Measurements from ENCODE around the gene CCDC192.

Gene CCDC192

GRCh38 chr5:127754706-127755105, 51.5 kb downstream of the CCDC192 start:
- H3K9me2 ChIP-seq (replicated peaks; ENCODE audit: control insufficient read depth, low read length): no peaks in the 10 kb centered on the region
- H3K4me3 ChIP-seq (ENCODE audit: low read length): no peak overlapping the region
- H3K36me3 ChIP-seq (ENCODE audit: control insufficient read depth, low read length): no peaks in the 10 kb centered on the region
- H3F3A ChIP-seq (ENCODE audit: control insufficient read depth, insufficient read depth): no peaks in the 10 kb centered on the region
- TF ChIP-seq CTCF (IDR thresholded peaks at IDR 0.05; ENCODE audit: low read depth, low read length, poor library complexity, severe bottlenecking) (no peak), EZH2phosphoT487 (IDR thresholded peaks at IDR 0.05; ENCODE audit: borderline replicate concordance, low read length) (no peak)
- H3K4me1 ChIP-seq (ENCODE audit: control insufficient read depth, low read length): no peaks in the 10 kb centered on the region
- no peaks in the 10 kb centered on the region for H4K20me1 ChIP-seq (ENCODE audit: control insufficient read depth, insufficient read depth, low read depth, low read length)
- no peaks in the 10 kb centered on the region for H3K79me2 ChIP-seq (ENCODE audit: control insufficient read depth, low read length)
- H3K27ac ChIP-seq (ENCODE audit: low read depth, low read length): no peak overlapping the region
- no peak overlapping the region for H3K4me2 ChIP-seq (ENCODE audit: low read length)
- no peaks in the 10 kb centered on the region for H3K9me3 ChIP-seq (ENCODE audit: control insufficient read depth, insufficient read depth, low read length)
- H3K27me3 ChIP-seq (ENCODE audit: control insufficient read depth, low read length): no peaks in the 10 kb centered on the region

- Histone ChIP-seq H3K4me2 (ENCODE audit: low read length) (no peak overlapping the region), H3F3A (ENCODE audit: control insufficient read depth, insufficient read depth) (no peaks in the 10 kb centered on the region), H3K27me3 (ENCODE audit: control insufficient read depth, low read length) (no peaks in the 10 kb centered on the region), H3K36me3 (ENCODE audit: control insufficient read depth, low read length) (no peaks in the 10 kb centered on the region), H3K79me2 (ENCODE audit: control insufficient read depth, low read length) (no peaks in the 10 kb centered on the region), H3K4me1 (ENCODE audit: control insufficient read depth, low read length) (no peaks in the 10 kb centered on the region), H4K20me1 (ENCODE audit: control insufficient read depth, insufficient read depth, low read depth, low read length) (no peaks in the 10 kb centered on the region), H3K9me3 (ENCODE audit: control insufficient read depth, insufficient read depth, low read length) (no peaks in the 10 kb centered on the region), H3K9me2 (replicated peaks; ENCODE audit: control insufficient read depth, low read length) (no peaks in the 10 kb centered on the region), H3K27ac (ENCODE audit: low read depth, low read length) (no peak overlapping the region), H3K4me3 (ENCODE audit: low read length) (no peak overlapping the region)
- no peak for TF ChIP-seq EZH2phosphoT487 (IDR thresholded peaks at IDR 0.05; ENCODE audit: borderline replicate concordance, low read length)
- peak; percentile 45 for TF ChIP-seq CTCF (IDR thresholded peaks at IDR 0.05; ENCODE audit: low read depth, low read length, poor library complexity, severe bottlenecking)
Observed at GRCh38 chr5:127757576-127757975, 54.4 kb downstream of the CCDC192 start.

- no peak overlapping the region for H3K27ac ChIP-seq (ENCODE audit: low read depth, low read length)
Observed at GRCh38 chr5:127758766-127759283, 55.6 kb downstream of the CCDC192 start.

More at GRCh38 chr5:127758766-127759283, 55.6 kb downstream of the CCDC192 start:
- Histone ChIP-seq H3K9me2 (replicated peaks; ENCODE audit: control insufficient read depth, low read length) (no peaks in the 10 kb centered on the region), H3K4me3 (ENCODE audit: low read length) (no peak overlapping the region), H3K9me3 (ENCODE audit: control insufficient read depth, insufficient read depth, low read length) (no peaks in the 10 kb centered on the region), H4K20me1 (ENCODE audit: control insufficient read depth, insufficient read depth, low read depth, low read length) (no peaks in the 10 kb centered on the region), H3F3A (ENCODE audit: control insufficient read depth, insufficient read depth) (no peaks in the 10 kb centered on the region), H3K4me2 (ENCODE audit: low read length) (no peak overlapping the region), H3K36me3 (ENCODE audit: control insufficient read depth, low read length) (no peaks in the 10 kb centered on the region), H3K4me1 (ENCODE audit: control insufficient read depth, low read length) (no peaks in the 10 kb centered on the region), H3K27me3 (ENCODE audit: control insufficient read depth, low read length) (no peaks in the 10 kb centered on the region), H3K79me2 (ENCODE audit: control insufficient read depth, low read length) (no peaks in the 10 kb centered on the region)
- no peak for TF ChIP-seq CTCF (IDR thresholded peaks at IDR 0.05; ENCODE audit: low read depth, low read length, poor library complexity, severe bottlenecking)
- TF ChIP-seq EZH2phosphoT487 (IDR thresholded peaks at IDR 0.05; ENCODE audit: borderline replicate concordance, low read length): no peak
